ENCODE results near the gene TRPV4.

TRPV4 gene

DNA sequence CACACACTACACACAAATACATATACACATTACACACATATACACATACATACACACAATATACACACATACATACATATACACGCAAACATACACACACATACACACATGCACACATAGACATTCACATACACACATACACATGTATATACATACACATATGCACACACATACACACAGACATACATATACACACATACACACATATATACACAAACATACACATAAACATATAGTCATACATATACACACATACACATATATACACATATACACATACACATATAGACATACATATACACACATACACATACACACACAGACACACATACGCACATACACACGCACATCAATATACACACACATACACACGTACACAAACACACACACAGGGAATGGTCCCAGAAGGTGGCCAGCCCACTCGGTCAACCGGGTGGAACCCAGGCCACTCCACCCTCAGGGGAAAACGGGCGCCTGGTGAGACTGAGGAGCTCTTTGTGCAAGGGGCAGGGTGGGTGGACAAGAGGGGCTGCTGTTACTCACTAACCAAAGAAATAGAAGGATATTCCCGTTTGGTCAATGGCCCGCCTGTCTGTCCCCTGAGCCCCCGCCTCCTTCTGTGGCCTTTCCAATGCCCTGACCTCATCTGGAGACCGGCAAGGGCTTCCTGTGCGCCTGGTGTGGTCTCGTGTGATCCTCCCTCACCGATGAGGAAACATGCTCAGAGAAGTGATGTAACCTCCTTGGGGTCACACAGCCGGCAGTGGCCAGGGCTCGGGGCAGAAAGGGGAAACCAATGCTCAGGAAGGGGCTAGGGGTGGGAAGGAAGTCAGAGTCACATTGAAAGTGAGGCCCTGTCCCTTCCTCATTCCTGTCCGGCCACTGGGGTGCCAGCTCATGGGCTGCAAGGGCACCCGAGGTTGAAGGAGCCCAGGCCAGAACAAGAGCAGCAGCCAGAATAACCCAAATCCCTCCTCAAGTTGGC, 5.3 kb downstream of the TRPV4 start:
- DNase-seq = no peak

- DNase-seq = no peak
Observed at GRCh38 chr12:109827080-109827479, 6.1 kb downstream of the TRPV4 start.

DNA sequence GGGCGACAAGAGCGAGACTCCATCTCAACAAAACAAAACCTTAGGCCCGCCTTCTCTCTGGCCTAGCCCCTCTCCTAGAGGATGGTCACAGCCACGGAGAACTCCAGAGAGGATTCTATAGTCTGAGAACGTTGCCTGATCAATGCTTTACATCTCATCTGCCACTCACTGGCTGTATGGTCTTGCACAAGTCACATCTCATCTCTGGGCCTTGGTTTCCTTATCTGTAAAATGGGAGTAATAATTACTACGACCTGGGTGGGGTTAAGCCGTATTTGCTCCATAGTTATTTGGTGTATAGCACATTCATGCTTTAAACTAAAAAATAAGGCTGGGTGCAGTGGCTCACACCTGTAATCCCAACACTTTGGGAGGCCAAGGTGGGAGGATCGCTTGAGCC, 8.5 kb downstream of the TRPV4 start:
- DNase-seq = no peak

GRCh38 chr12:109822951-109823411, 10.2 kb downstream of the TRPV4 start:
- DNase-seq = no peak

GRCh38 chr12:109822416-109822815, 10.8 kb downstream of the TRPV4 start:
- DNase-seq = no peak

DNA sequence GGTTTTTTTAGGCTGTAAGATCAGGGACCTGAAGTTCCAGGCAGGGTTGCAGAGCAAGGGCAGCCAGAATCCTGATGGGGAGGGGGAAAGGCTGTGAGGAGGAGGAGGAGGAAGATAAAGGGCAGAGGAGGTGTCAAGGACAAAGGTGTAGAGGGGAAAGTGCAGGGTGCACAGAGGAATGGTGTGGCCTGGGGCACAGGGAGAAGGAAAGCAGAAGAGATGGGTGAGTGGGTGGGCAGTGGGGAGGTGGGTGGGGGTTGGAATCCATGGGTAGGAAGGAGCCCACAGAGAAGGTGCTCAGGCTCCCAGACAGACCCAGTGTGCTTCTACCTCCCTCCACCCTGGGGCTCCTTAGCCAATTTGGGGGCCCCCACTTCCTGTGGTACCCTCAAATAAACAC, 11.2 kb downstream of the TRPV4 start:
- DNase-seq = no peak

DNA sequence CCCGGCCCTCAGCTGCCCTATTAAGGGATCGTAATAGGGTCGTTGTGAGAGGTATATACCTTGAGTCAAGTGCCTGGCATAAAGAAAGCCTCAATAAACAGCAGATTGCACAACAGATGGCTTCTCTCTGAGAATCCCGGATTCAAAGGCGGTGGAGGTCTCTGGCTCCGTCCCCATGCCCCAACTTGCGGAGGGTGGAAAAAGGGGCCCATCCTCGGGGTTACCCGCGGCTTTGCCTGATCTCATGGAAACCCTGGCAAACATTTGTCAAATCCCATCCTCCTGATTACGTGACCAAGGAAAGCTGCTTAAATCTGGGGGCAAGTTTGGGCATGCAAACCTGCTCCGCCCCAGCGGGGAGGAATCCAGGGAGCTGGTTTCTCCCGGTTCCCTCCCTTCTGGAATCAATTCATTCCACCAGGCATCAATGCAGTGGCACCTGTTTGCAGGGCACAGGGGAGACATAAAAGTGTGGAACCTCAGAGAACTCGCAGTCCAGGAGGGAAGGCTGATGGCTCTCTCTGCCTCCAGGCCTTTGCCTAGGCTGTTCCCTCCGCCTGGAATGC, 12.3 kb downstream of the TRPV4 start:
- no peak for DNase-seq

DNA sequence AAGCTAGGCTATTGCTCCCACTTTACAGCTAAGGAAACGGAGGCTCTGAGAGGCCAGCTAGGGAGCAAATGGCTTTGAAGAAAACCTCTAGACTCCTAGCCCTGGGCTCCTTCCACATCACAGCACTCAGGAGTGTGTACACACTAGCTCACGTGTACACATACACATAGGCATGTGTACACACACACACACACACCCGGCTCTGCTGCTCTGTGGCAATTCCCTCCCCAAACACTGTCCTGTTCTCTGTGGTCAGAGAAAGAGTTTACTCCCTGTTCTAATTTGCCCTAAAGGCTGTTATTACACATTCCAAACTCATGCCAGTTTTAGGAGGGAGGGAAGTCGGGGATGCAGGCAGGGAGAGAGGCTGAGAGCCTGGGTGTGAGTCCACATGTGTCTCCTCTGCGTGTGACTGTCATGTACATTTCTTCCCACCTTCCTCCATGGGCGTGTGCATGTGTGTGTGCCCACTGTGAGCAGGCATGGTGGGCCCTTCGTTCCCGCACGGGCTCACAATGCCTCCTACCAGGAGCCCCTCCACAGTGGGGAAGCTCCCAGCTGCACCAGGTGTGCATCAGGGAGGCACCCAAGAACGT, 14.2 kb downstream of the TRPV4 start:
- DNase-seq = no peak

DNA sequence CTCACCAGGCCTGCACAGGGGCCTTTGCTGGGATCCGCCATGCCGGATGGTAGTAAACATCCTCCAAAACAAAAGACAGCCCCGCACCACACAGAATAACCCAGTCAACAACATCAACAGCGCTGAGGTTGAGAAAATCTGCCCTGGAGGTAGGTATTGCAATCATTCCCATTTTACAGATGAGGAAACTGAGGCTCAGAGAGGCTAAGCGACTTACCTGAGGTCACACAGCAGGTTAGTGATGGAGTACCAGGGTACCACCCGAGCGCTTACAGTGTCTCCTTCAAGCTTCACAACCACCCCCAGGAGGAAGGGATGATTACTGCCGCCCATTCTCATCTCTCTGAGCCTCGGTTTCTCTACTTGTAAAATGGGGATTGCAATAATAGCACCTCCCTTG, 14.9 kb downstream of the TRPV4 start:
- DNase-seq = no peak

DNA sequence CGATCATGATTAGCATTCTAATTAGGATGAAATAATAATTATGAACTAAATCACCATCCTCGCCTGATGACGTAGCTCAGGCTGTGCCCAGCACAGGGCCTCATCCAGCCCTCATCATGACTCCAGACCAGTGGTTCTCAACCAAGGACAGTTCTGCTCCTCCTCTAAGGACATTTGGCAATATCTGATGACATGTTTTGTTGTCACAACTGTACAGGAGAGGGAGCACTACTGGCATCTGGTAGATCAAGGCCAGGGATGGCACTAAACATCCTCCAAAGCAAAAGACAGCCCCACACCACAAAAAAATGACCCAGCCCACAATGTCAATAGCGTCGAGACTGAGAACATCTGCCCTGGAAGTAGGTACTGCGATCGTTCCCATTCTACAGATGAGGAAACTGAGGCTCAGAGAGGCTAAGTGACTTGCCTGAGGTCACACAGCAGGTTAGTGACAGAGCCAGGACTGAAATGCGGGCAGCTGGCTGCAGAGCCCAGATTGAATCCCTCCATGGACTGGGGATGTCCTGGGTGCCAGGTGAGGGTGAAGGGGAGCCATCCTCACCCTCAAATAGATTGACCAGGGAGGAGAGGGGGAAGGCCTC, 15.5 kb downstream of the TRPV4 start:
- no peak for DNase-seq

GRCh38 chr12:109816870-109817269, 16.3 kb downstream of the TRPV4 start:
- no peak for DNase-seq

DNA sequence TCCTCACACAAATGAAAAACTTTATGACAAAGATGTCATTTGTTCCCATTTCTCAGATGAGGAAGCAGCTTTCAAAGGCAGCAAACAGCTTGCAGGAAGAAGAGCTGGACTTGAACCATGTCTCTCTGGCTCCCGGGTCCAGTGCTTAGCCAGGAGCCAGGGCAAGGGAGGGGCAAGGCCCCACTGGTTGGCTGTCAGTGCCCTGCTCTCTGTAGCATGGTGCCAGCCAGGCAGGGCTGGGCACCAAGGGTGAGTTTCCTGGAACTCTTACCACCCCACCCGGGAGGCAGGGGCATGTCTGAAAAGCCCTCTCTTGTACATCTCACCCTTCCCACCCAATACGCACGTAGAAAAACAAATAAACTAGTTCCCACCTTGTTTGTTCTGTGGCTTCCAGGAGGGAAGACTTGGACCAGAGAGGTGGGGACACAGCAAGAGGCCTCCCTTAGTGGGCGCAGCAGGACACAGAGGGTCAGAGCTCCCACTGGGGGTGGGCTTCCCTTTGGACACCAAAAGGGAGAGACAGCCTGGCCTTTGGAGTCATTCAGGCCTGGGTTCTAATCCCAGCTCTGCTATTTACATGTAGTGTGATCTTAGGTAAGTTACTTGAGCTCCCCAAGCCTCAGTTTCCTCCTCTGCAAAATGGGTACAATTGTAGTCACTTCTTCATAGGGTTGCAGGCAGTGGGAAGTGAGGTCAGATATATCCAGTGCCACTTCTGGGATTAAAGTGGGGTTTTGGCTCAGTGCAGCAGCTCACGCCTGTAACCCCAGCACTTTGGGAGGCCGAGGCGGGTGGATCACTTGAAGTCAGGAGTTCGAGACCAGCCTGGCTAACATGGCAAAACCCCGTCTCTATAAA, 17.2 kb downstream of the TRPV4 start:
- DNase-seq = no peak

- DNase-seq = no peak
Observed at GRCh38 chr12:109815225-109815624, 18.0 kb downstream of the TRPV4 start.

DNA sequence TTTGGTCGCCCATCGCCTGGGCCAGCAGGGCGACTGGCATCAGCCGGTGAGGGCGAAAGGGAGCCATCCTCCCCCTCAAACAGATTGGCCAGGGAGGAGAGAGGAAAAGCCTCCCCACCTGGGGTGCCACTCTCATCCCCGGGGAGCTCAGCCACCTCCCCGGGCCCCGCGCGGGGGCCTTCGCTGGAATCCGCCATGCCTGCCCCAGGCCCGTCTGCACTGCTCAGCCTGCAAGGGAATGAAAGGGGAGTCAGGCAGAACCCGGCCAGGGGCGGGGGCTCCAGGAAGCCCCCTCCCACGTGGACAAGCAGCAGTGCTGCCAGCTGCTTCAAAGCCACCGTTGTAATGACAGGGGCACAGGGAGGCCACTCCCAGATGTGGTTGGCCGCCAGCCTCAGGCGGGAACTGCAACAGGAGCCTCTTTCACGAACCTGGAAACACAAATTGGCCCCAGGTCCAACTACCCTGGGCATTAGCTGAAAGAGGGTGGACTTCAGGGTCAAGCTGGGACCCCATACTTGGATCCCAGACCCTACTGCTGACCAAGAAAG, 18.5 kb downstream of the TRPV4 start:
- DNase-seq = no peak

DNA sequence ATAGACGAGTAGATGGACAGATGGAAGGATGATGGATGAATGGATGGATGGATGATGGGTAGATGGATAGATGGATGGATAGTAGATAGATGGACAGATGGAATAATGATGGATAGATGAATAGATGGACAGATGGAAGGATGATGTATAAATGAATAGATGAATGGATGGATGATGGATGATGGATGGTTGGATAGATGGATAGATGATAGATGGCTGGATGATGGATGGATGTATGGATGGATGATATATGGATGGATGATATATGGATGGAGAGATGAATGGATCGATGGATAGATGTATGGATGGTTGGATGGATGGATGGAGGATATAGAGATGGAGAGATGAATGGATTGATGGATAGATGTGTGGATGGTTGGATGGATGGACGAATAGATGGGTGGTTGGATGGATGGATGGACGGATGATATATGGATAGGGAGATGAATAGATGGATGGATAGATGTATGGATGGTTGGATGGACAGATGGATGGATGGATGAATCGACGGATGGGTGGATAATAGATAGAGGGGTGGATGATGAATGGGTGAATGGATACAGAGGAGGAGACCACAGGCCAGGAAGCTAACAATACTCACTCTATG, 19.3 kb downstream of the TRPV4 start:
- DNase-seq = no peak

GRCh38 chr12:109811624-109811995, 21.6 kb downstream of the TRPV4 start:
- no peak for DNase-seq

DNA sequence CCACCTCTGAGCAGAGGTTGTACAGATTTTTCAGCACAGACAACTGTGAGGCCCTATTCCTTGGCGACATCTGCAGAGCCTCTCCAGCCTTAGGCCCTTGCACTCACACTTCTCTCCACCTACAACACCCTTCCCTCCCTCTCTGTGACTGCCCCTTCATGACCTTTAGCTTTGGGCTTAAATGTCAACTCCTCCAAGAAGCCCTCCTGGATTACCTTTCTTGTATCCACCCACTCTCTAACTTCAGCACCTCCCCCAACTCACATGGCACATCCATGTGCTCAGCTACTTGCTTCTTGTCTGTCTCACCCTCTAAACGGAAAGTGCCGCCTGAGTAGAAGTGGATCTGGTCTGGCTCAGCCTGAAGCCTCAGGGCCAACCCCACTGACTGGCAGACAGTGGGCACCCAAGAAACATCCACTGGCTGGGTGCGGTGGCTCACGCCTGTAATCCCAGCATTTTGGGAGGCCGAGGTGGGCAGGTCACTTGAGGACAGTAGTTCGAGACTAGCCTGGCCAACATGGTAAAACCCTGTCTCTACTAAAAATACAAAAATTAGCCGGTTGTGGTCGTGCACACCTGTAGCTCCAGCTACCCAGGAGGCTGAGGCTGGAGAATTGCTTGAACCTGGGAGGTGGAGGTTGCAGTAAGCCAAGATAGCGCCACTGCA, 22.1 kb downstream of the TRPV4 start:
- DNase-seq = no peak

- no peak for DNase-seq
Observed at GRCh38 chr12:109808876-109809646, 24.1 kb downstream of the TRPV4 start.

GRCh38 chr12:109807954-109808643, 25.1 kb downstream of the TRPV4 start:
- DNase-seq = no peak
